GM12878 (cell line): Measurements from ENCODE around the gene DCTN5. TPM values are rescaled to one million over a fixed set of nuclear protein-coding genes. Genes with fewer than 3 reads are reported as not detected.

Experiments
- ASH2L ChIP-seq: fragments of 300-600, 200-600 bp; sonication (generic); IDR thresholded peaks from 2 replicates; pipeline ENCODE4 v1.6.1; 2017; ENCODE audit warnings: low read depth, mild to moderate bottlenecking, borderline replicate concordance
- BACH1 ChIP-seq: fragments of 450-650 bp; IDR thresholded peaks from 2 replicates; pipeline ENCODE4 v1.6.1; 2017; ENCODE audit warnings: mild to moderate bottlenecking, borderline replicate concordance
- CEBPB ChIP-seq, 2 experiments: fragments of 150-350 bp in 1 of 2; IDR thresholded peaks; 2 replicates each; pipeline ENCODE4 v1.6.1; 2012 to 2014; ENCODE audit warnings: low read depth in 2 of 2, low read length in 2 of 2, borderline replicate concordance in 1 of 2, inconsistent platforms in 1 of 2
- DPF2 ChIP-seq: fragments of 450-650 bp; IDR thresholded peaks from 2 replicates; pipeline ENCODE4 v1.6.1; 2017; ENCODE audit warnings: mild to moderate bottlenecking
- ESRRA ChIP-seq: IDR thresholded peaks from 2 replicates; pipeline ENCODE4 v1.6.1; 2012; ENCODE audit warnings: mild to moderate bottlenecking, low read length, improper control_type of control experiment
- HDAC2 ChIP-seq: fragments of 200-600 bp; sonication (generic); IDR thresholded peaks from 2 replicates; pipeline ENCODE4 v1.6.1; 2017
- HSF1 ChIP-seq: fragments of 150-350 bp; IDR thresholded peaks from 2 replicates; pipeline ENCODE4 v1.6.1; 2014; ENCODE audit warnings: mild to moderate bottlenecking, low read depth, low read length
- KDM1A ChIP-seq: fragments of 200-600 bp; sonication (generic); IDR thresholded peaks from 2 replicates; pipeline ENCODE4 v1.6.1; 2016; ENCODE audit warnings: borderline replicate concordance
- LARP7 ChIP-seq: fragments of 450-650 bp; IDR thresholded peaks from 2 replicates; pipeline ENCODE4 v1.6.1; 2017; ENCODE audit warnings: mild to moderate bottlenecking
- MTA3 ChIP-seq: IDR thresholded peaks from 2 replicates; pipeline ENCODE4 v1.6.1; 2012; ENCODE audit warnings: low read length, inconsistent platforms, borderline replicate concordance
- NFIC ChIP-seq: IDR thresholded peaks from 2 replicates; pipeline ENCODE4 v1.6.1; 2012; ENCODE audit warnings: low read depth, mild to moderate bottlenecking, inconsistent platforms, low read length, moderate library complexity
- NFYA ChIP-seq: IDR thresholded peaks from 2 replicates; pipeline ENCODE4 v1.6.1; 2011; ENCODE audit warnings: low read depth, mild to moderate bottlenecking, low read length, improper control_type of control experiment, borderline replicate concordance
- NR2F1 ChIP-seq: fragments of 450-650 bp; conservative IDR thresholded peaks from 2 replicates; pipeline ENCODE4 v1.6.1; 2017; ENCODE audit warnings: mild to moderate bottlenecking
- RAD21 ChIP-seq: IDR thresholded peaks from 2 replicates; pipeline ENCODE4 v1.6.1; 2011; ENCODE audit warnings: mild to moderate bottlenecking, low read depth, low read length, moderate library complexity; ENCODE audit not compliant: insufficient read depth
- RAD51 ChIP-seq: fragments of 450-650 bp; IDR thresholded peaks from 2 replicates; pipeline ENCODE4 v1.6.1; 2016; ENCODE audit warnings: moderate library complexity, mild to moderate bottlenecking, inconsistent platforms
- REST ChIP-seq: IDR thresholded peaks from 2 replicates; pipeline ENCODE4 v1.6.1; 2012; ENCODE audit warnings: mild to moderate bottlenecking, low read depth, low read length
- SMAD5 ChIP-seq: IDR thresholded peaks from 2 replicates; pipeline ENCODE4 v1.6.1; 2016; ENCODE audit warnings: antibody characterized with exemption, low read depth
- SUPT20H ChIP-seq: IDR thresholded peaks from 2 replicates; pipeline ENCODE4 v1.6.1; 2011; ENCODE audit warnings: low read depth, mild to moderate bottlenecking, low read length, moderate library complexity, borderline replicate concordance; ENCODE audit not compliant: control insufficient read depth
- TBL1XR1 ChIP-seq: IDR thresholded peaks from 2 replicates; pipeline ENCODE4 v1.6.1; 2012; ENCODE audit warnings: low read depth, low read length, improper control_type of control experiment
- TCF3 ChIP-seq: IDR thresholded peaks from 2 replicates; pipeline ENCODE4 v1.6.1; 2012; ENCODE audit warnings: low read depth, mild to moderate bottlenecking, low read length, borderline replicate concordance; ENCODE audit not compliant: insufficient read depth
- WRNIP1 ChIP-seq: IDR thresholded peaks from 2 replicates; pipeline ENCODE4 v1.6.1; 2011; ENCODE audit warnings: low read depth, low read length, improper control_type of control experiment, borderline replicate concordance
- ZNF24 ChIP-seq: fragments of 450-650 bp; IDR thresholded peaks from 2 replicates; pipeline ENCODE4 v1.6.1; 2017; ENCODE audit warnings: antibody characterized with exemption, mild to moderate bottlenecking
- polyA plus RNA-seq, 11 experiments: library from polyadenylated mRNA; depleted of rRNA in 4 of 11; unstranded in 6 of 11; stranded (reverse) in 5 of 11; fragments of >200 nt; fragmentation: Nextera tagmentation in 4 of 11; fragmentation: Illumina TruSeq in 1 of 11; extraction: Ambion mirVana in 4 of 11; extraction: Trizol in 1 of 11; gene quantifications; 1 replicate in 1 of 11; 2 replicates in 10 of 11; pipeline versions ENCODE4 v1.2.1 to v1.2.3, GENCODE V29; 2011 to 2016; ENCODE audit warnings: inconsistent platforms in 2 of 11, missing spikeins in 2 of 11, low read depth in 1 of 11
- total RNA-seq, 4 experiments: library from RNA; depleted of rRNA in 3 of 4; stranded (reverse); fragments of >200 nt in 3 of 4; fragmentation: Illumina TruSeq in 1 of 4; extraction: Trizol in 1 of 4; gene quantifications; 2 replicates each; pipeline versions ENCODE4 v1.2.1 to v1.2.3, GENCODE V29; 2013 to 2021
- TF ChIP-seq, protein P1 (sequence below): IDR thresholded peaks from 2 replicates; pipeline ENCODE4 v1.6.1; 2012; ENCODE audit warnings: low read length, inconsistent platforms
- TF ChIP-seq, protein P2 (sequence below): fragments of 450-650 bp; IDR thresholded peaks from 2 replicates; pipeline ENCODE4 v1.6.1; 2016; ENCODE audit warnings: mild to moderate bottlenecking

Gene DCTN5
- total and polyA plus RNA-seq, 10 of the 15 experiments (the other 5 are each of a cell fraction or from before 2014, with no cell fraction given), result 49.1 to 153 (median 81.4) TPM

GRCh38 chr16:23678430-23679273 is 37.4 kb downstream of the DCTN5 start, which contains the start of gene PLK1 (continued):
- TF ChIP-seq, protein P1, sequence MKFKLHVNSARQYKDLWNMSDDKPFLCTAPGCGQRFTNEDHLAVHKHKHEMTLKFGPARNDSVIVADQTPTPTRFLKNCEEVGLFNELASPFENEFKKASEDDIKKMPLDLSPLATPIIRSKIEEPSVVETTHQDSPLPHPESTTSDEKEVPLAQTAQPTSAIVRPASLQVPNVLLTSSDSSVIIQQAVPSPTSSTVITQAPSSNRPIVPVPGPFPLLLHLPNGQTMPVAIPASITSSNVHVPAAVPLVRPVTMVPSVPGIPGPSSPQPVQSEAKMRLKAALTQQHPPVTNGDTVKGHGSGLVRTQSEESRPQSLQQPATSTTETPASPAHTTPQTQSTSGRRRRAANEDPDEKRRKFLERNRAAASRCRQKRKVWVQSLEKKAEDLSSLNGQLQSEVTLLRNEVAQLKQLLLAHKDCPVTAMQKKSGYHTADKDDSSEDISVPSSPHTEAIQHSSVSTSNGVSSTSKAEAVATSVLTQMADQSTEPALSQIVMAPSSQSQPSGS, result no peak
- TF ChIP-seq BACH1, result no peak
- TF ChIP-seq WRNIP1, result no peak
- TF ChIP-seq SUPT20H, result no peak
- TF ChIP-seq LARP7, result no peak
- no peak for TF ChIP-seq ASH2L
- no peak for TF ChIP-seq HSF1
- no peak for TF ChIP-seq ZNF24
- no peak for TF ChIP-seq NFYA
- no peak for TF ChIP-seq MTA3
- no peak for TF ChIP-seq KDM1A
- no peak for TF ChIP-seq REST
- TF ChIP-seq SMAD5, result no peak
- TF ChIP-seq NR2F1, result no peak
- no peak for TF ChIP-seq TBL1XR1
- TF ChIP-seq ESRRA, result no peak
- TF ChIP-seq, protein P2, sequence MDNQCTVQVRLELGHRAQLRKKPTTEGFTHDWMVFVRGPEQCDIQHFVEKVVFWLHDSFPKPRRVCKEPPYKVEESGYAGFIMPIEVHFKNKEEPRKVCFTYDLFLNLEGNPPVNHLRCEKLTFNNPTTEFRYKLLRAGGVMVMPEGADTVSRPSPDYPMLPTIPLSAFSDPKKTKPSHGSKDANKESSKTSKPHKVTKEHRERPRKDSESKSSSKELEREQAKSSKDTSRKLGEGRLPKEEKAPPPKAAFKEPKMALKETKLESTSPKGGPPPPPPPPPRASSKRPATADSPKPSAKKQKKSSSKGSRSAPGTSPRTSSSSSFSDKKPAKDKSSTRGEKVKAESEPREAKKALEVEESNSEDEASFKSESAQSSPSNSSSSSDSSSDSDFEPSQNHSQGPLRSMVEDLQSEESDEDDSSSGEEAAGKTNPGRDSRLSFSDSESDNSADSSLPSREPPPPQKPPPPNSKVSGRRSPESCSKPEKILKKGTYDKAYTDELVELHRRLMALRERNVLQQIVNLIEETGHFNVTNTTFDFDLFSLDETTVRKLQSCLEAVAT, result no peak
- TF ChIP-seq TCF3, result no peak
- 0 out of 2 replicates have a peak, but pooled peaks have one; percentile 35 for TF ChIP-seq DPF2
- TF ChIP-seq RAD21, result peak; percentile 30; the same call in 1 of the 2 replicates
- TF ChIP-seq CEBPB (IDR thresholded peaks at IDR 0.05; ENCODE audit: borderline replicate concordance in 1 of 2, low read depth in 2 of 2, low read length in 2 of 2), result no peak
- TF ChIP-seq RAD51, result no peak
- 0 out of 2 replicates have a peak, but pooled peaks have one; percentile 14 for TF ChIP-seq NFIC
- TF ChIP-seq HDAC2, result peak; percentile 68; the same call in 1 of the 2 replicates
